ENCODE results near the gene RAMACL.
"Not testable (repeated sequence)": the region's sequence is repeated elsewhere in the genome, so short reads cannot be mapped to it uniquely, and the experiment has no call there.

The RAMACL gene

GRCh38 chr6:166539011-166539385 is 47.5 kb downstream of the RAMACL start:
- in situ Hi-C loops (cut with MboI; ENCODE audit: low sequenced_read_pairs), result not testable (repeated sequence)

DNA sequence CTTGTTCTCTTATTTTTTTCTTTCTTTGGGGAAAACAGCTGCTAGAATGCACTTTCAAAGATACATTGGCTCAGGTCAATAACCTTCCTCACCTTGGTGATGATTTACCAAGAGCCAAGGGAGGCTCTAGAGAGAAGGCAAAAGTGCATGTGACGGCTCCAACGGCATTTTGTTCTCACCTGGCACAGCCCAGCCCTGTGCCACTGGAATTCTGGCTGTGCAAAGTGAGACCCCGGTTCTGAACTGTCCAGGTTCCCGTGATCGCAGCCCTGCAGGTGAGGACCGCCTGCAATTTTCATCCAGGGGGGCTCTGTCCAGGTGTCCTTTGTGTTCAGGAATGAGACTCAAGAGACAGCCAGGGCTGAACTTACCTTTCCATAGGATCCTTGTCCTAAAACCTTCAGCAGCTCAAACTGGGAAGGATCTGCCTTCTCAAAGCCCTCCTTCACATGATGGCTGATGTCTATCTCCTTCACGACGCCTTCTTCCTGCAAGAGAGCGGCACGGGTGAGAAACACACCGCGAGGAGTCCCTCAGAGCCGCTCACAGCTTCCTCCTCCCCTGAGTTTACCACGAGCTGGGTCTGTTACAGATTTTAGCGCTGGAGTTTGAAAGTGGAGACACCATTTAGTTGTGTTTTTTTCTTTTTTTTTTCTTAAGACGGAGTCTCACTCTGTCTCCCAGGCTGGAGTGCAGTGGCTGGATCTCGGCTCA is 48.0 kb downstream of the RAMACL start:
- in situ Hi-C loops (cut with MboI; ENCODE audit: low sequenced_read_pairs), result no loop called here

DNA sequence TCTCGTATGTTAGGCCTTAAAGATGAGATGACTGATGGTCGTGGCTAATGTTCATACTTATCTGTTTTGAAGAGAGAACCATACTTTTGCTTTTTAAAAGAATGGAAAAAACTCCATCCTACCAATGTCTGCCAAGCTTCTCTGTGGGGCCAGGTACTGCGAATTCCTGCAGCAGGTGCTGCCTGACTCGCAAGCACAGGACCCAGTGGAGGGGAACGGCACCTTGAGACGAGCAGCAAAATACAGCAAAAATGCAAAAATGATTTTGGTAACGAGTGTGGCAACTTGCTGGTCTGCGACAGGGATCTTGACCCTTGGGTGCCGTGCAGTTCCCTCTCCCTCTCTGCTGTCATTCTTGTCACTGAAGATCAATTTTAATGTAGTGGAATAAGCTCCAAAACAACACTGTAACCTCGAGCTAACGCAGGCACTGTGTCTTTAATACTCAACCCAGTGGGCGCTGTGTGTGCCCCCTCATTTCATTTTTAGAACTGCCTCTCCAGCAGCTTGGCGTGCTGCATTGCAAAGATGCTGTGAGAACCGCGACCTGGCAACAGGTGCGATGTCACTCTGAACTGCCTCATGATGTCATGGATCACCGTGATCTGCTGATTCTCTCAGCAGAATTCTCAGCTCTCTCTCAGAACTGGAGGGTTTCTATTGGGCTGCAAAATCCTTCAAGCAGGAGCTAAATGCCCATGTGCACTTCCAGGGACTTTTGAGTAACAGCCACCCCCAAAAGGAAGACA is 51.6 kb downstream of the RAMACL start:
- in situ Hi-C loops (cut with MboI; ENCODE audit: low sequenced_read_pairs), result no loop called here

- in situ Hi-C loops (cut with MboI; ENCODE audit: low sequenced_read_pairs), result no loop called here
Measured at GRCh38 chr6:166533205-166533824, 53.2 kb downstream of the RAMACL start.
